Chondrocyte (in vitro differentiated cells): ENCODE data around the gene OSBPL6. TPM values are rescaled to one million over a fixed set of nuclear protein-coding genes. Genes with fewer than 3 reads are reported as not detected.

Source experiments
- DNase-seq: peaks from one replicate; pipeline ENCODE4 v3.0.0; 2021; ENCODE audit warnings: mixed read lengths, low spot score
- H3K27ac Mint-ChIP-seq: one replicate; pipeline ENCODE4 v1.8.0; 2021; ENCODE audit warnings: mild to moderate bottlenecking, moderate library complexity, mixed read lengths; ENCODE audit not compliant: unreplicated experiment
- H3K27me3 Mint-ChIP-seq: 2 replicates; pipeline ENCODE4 v1.8.0; 2021; ENCODE audit warnings: low read depth, mixed read lengths
- H3K36me3 Mint-ChIP-seq: 2 replicates; pipeline ENCODE4 v1.8.0; 2021; ENCODE audit warnings: low read depth, mixed read lengths
- H3K4me1 Mint-ChIP-seq: 2 replicates; pipeline ENCODE4 v1.8.0; 2021; ENCODE audit warnings: low read depth, mild to moderate bottlenecking, mixed read lengths
- H3K4me3 Mint-ChIP-seq: one replicate; pipeline ENCODE4 v1.8.0; 2021; ENCODE audit warnings: mild to moderate bottlenecking, moderate library complexity, mixed read lengths; ENCODE audit not compliant: unreplicated experiment
- H3K9me3 Mint-ChIP-seq: 2 replicates; pipeline ENCODE4 v1.8.0; 2021; ENCODE audit warnings: low read depth, mixed read lengths
- total RNA-seq: library from RNA; stranded (reverse); gene quantifications from 3 replicates; pipeline ENCODE4 v1.2.1, GENCODE V29; 2021
- TF ChIP-seq, protein P1 (sequence below): fragments of 200-600 bp; sonication (generic); IDR thresholded peaks from 2 replicates; pipeline ENCODE4 v1.5.0; 2021; ENCODE audit warnings: antibody characterized with exemption, mild to moderate bottlenecking, moderate library complexity

OSBPL6 gene
- total RNA-seq, 1 donor from 2014 or later: 10.3 TPM

DNA sequence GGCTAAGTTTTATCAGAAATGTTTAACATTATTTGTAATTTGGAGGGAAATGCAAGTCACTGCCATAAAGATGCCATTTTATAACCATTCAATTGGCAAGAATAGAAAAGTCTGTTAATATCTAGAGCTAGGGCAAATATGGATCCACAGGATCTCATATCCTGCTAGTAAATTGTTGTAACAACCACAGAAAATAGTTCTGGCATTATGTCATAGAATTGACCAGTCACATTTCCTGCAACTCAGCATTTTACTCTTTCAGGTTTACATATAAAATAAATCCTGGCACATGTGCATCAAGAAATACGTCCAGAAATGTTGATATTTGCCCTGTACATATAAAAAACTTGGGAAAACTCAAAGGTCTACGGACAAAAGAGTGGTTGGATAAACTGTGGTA lies 32.9 kb downstream of the OSBPL6 start:
- no peak overlapping the region for H3K4me3 Mint-ChIP-seq
- H3K36me3 Mint-ChIP-seq: no peaks in the 10 kb centered on the region
- TF ChIP-seq, protein P1, sequence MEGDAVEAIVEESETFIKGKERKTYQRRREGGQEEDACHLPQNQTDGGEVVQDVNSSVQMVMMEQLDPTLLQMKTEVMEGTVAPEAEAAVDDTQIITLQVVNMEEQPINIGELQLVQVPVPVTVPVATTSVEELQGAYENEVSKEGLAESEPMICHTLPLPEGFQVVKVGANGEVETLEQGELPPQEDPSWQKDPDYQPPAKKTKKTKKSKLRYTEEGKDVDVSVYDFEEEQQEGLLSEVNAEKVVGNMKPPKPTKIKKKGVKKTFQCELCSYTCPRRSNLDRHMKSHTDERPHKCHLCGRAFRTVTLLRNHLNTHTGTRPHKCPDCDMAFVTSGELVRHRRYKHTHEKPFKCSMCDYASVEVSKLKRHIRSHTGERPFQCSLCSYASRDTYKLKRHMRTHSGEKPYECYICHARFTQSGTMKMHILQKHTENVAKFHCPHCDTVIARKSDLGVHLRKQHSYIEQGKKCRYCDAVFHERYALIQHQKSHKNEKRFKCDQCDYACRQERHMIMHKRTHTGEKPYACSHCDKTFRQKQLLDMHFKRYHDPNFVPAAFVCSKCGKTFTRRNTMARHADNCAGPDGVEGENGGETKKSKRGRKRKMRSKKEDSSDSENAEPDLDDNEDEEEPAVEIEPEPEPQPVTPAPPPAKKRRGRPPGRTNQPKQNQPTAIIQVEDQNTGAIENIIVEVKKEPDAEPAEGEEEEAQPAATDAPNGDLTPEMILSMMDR: no peak
- peaks cover 24% of the 10 kb centered on the region for H3K4me1 Mint-ChIP-seq
- H3K27me3 Mint-ChIP-seq: no peaks in the 10 kb centered on the region
- H3K9me3 Mint-ChIP-seq: no peaks in the 10 kb centered on the region
- DNase-seq: no peak
- H3K27ac Mint-ChIP-seq: peak overlapping the region; percentile 11

DNA sequence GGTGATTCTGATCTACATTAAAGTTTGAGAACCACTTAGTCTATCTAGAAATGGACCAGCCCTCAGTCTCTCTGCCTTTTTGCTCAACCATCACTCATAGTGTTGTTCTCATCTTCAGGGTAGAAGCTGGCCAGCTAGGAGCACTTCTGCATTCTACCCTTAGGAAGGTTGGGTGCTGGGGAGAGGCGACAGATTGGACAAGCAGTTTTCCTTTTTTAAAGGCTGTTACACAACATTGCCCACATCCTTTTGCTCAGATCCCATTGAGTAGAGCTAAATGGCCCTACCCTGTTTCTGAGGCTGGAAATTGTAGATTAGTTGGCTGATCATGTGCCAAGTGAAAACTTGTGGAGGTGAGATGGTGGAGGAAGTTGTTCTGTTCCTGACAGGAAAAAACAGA lies 35.6 kb downstream of the OSBPL6 start:
- Mint-ChIP-seq H3K27me3 (no peaks in the 10 kb centered on the region), H3K4me3 (no peak overlapping the region), H3K4me1 (peaks cover 14% of the 10 kb centered on the region), H3K27ac (no peak overlapping the region), H3K36me3 (no peaks in the 10 kb centered on the region), H3K9me3 (no peaks in the 10 kb centered on the region)
- DNase-seq: no peak
- TF ChIP-seq, protein P1: no peak

DNA sequence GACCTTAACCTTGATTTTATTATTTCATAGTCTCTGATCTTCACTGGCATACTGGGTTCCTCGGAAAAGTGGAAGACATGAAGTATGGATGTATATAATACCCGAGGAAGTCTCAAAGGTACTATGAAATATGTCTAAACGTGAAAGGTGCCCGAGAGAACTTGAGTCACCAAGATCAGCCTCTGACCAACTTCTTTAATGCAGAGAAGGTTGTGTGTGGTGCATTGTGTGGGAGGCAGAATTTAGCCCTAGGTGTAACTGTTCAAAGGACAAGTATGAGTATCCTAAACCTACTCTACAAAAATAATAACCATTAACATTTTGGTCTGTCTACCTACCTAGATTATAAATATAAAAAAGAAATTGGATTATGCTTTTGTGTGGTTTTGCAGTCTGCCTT lies 36.1 kb downstream of the OSBPL6 start:
- Mint-ChIP-seq H3K9me3 (no peaks in the 10 kb centered on the region), H3K36me3 (no peaks in the 10 kb centered on the region), H3K27me3 (no peaks in the 10 kb centered on the region), H3K27ac (no peak overlapping the region), H3K4me3 (no peak overlapping the region), H3K4me1 (peaks cover 9% of the 10 kb centered on the region)
- DNase-seq: no peak
- TF ChIP-seq, protein P1: no peak

DNA sequence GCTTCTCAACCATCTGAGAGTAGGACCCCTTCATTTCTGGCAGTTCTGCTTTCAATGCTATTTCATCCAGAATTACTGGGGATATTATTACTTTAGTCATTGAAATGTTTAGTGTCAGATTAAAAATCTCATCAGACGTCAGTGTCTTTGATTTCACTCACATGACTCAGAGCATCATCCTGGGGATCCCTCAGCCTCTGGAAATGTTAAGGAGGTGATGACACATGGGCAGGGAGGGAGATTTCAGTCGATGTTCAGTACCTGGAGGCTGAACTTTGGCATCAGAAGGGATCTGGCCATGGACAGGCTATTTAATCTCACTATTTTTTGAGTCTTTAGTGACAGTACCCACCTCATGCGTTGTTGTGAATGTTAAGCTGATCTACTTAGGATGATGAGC lies 39.1 kb downstream of the OSBPL6 start:
- DNase-seq: no peak
- no peaks in the 10 kb centered on the region for H3K36me3 Mint-ChIP-seq
- H3K27ac Mint-ChIP-seq: no peak overlapping the region
- H3K4me3 Mint-ChIP-seq: no peak overlapping the region
- no peaks in the 10 kb centered on the region for H3K9me3 Mint-ChIP-seq
- TF ChIP-seq, protein P1: no peak
- peaks cover 8% of the 10 kb centered on the region for H3K4me1 Mint-ChIP-seq
- H3K27me3 Mint-ChIP-seq: no peaks in the 10 kb centered on the region

DNA sequence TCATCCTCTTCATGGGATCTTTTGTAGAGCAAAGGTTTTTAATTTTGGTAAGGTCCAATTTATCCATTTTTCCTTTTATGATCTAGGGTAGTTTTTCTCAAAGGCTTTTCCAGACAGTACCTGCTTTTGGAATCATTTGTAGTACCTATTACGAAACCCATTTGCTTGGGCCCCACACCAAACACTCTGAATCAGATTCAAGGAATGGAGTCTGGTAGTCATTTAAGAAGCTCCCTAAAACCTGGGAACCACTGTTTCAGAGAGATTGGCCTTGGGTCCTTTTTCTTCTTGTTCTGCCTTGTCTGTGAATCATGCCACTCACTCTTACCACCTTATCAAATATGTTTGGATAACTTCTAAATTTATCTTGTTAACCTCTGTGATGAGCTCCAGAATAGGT lies 40.3 kb downstream of the OSBPL6 start:
- Mint-ChIP-seq H3K27ac (no peak overlapping the region), H3K4me3 (no peak overlapping the region), H3K27me3 (no peaks in the 10 kb centered on the region), H3K36me3 (no peaks in the 10 kb centered on the region), H3K9me3 (no peaks in the 10 kb centered on the region), H3K4me1 (peaks cover 12% of the 10 kb centered on the region)
- DNase-seq: no peak
- TF ChIP-seq, protein P1: no peak
